Gastrocnemius medialis (tissue), 4 donors: ENCODE measurements around the gene APP. TPM values are rescaled to one million over a fixed set of nuclear protein-coding genes. Genes with fewer than 3 reads are reported as not detected.

ENCODE experiments used
- ATAC-seq, 2 donors: fragments of 150-250 bp; one replicate each; pipeline ENCODE4 v1.9.1; 2016
- DNase-seq, 2 donors: peaks; one replicate each; pipeline ENCODE4 v3.0.0-alpha.2; 2019
- H3K27ac ChIP-seq, 4 donors: fragments of 200-600 bp; sonication (generic); 1 replicate in 1 of 4; 2 replicates in 3 of 4; pipeline ENCODE4 v1.5.1; 2016 to 2018; ENCODE audit warnings: mild to moderate bottlenecking in 2 of 4, moderate library complexity in 1 of 4
- H3K27me3 ChIP-seq, 3 donors: fragments of 200-600 bp; sonication (generic) in 2 of 3; 1 replicate in 1 of 3; 2 replicates in 2 of 3; pipeline versions ENCODE4 v1.5.1 to v1.6.0; 2016 to 2019; ENCODE audit warnings: mild to moderate bottlenecking in 1 of 3, moderate library complexity in 1 of 3
- H3K36me3 ChIP-seq, 2 donors: fragments of 200-600 bp; sonication (generic) in 1 of 2; one replicate each; pipeline ENCODE4 v1.5.1; 2017 to 2018
- H3K4me1 ChIP-seq, 2 donors: fragments of 200-600 bp; sonication (generic) in 1 of 2; one replicate each; pipeline ENCODE4 v1.5.1; 2016 to 2017; ENCODE audit warnings: mild to moderate bottlenecking in 2 of 2
- H3K4me3 ChIP-seq, 4 donors: fragments of 200-600 bp; sonication (generic) in 3 of 4; 1 replicate in 1 of 4; 2 replicates in 3 of 4; pipeline ENCODE4 v1.5.1; 2016 to 2019; ENCODE audit warnings: mild to moderate bottlenecking in 2 of 4
- H3K9me3 ChIP-seq, 3 donors: fragments of 200-600 bp; sonication (generic) in 2 of 3; 1 replicate in 1 of 3; 2 replicates in 2 of 3; pipeline ENCODE4 v1.5.1; 2016 to 2019
- POLR2A ChIP-seq, 2 donors: fragments of 450-650 bp; IDR thresholded peaks; one replicate each; pipeline ENCODE4 v1.6.1; 2017; ENCODE audit warnings: antibody characterized with exemption in 2 of 2, mild to moderate bottlenecking in 2 of 2, moderate library complexity in 2 of 2
- in situ Hi-C, 4 donors: fragments of 200-750 bp; cut with MboI; loops; one replicate each; pipeline versions ENCODE4 v1.15.0 to v1.8.0; 2017; ENCODE audit warnings: low sequenced_read_pairs in 4 of 4
- intact Hi-C: fragments of 100-400 bp; cut with DNase I; formaldehyde crosslinking; loops from one replicate; pipeline ENCODE4 v1.15.1; 2023; ENCODE audit warnings: low total_unique reads
- total RNA-seq, 4 donors: library from RNA; depleted of rRNA; stranded (reverse); fragments of >200 nt; gene quantifications; one replicate each; pipeline versions ENCODE4 v1.1.0 to v1.2.3, GENCODE V29; 2016
- TF ChIP-seq, protein P1 (sequence below), 5 experiments: fragments of 450-650 bp in 3 of 5; fragments of 200-600 bp in 2 of 5; sonication (generic) in 2 of 5; IDR thresholded peaks in 4 of 5; conservative IDR thresholded peaks in 1 of 5; 1 replicate in 4 of 5; 2 replicates in 1 of 5; pipeline ENCODE4 v1.5.1; 2016 to 2019; ENCODE audit warnings: antibody characterized with exemption in 5 of 5, mild to moderate bottlenecking in 3 of 5, moderate library complexity in 3 of 5

Gene APP
- total RNA-seq, 4 donors from 2014 or later: 45.8 to 73.2 (median 70.1) TPM

DNA sequence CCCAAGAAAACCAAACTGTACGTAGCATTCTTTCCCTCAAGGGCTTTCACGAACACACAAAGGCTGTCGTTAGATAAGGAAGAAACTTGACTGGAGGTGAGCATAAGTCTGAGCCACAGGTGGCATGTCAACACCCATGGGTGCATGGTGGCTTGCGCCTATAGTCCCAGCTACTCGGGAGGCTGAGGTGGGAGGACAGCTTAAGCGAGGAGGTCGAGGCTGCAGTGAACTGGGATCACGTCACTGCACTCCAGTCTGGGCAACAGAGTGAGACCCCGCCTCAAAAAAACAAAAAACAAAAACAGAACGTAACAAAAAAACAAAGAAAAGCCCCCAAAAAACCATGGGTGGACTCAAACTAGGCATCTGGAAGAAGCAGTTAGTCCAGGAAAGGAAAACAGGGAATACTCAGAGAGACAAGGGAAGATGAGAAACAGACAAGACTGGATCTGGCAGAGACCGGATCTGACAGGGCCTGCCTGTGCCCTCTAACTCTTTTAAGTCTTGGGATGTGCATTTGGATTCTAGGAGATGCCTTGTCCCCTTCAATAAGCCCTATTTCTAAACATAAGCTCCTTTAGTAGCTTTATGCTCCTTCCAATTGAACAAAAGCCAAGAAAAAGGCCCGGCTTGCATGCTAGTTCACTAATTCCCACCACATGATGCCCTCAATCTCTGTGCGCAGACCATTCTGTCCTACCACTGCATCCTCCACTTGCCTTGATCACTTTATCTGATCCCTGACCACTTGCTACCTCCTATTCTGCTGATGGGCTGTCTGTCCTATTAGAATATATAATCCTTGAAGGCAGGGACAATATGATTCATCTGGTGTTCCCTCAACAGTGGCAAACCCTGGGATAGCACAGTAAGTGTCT, 73.8 kb downstream of the APP start:
- Histone ChIP-seq H3K27me3 (no peaks in the 10 kb centered on the region), H3K36me3 (no peaks in the 10 kb centered on the region), H3K27ac (no peak overlapping the region), H3K9me3 (no peaks in the 10 kb centered on the region), H3K4me3 (no peak overlapping the region), H3K4me1 (no peaks in the 10 kb centered on the region)
- DNase-seq (no peak), ATAC-seq (no peak)
- no peak for TF ChIP-seq POLR2A (IDR thresholded peaks at IDR 0.05)
- TF ChIP-seq, protein P1, sequence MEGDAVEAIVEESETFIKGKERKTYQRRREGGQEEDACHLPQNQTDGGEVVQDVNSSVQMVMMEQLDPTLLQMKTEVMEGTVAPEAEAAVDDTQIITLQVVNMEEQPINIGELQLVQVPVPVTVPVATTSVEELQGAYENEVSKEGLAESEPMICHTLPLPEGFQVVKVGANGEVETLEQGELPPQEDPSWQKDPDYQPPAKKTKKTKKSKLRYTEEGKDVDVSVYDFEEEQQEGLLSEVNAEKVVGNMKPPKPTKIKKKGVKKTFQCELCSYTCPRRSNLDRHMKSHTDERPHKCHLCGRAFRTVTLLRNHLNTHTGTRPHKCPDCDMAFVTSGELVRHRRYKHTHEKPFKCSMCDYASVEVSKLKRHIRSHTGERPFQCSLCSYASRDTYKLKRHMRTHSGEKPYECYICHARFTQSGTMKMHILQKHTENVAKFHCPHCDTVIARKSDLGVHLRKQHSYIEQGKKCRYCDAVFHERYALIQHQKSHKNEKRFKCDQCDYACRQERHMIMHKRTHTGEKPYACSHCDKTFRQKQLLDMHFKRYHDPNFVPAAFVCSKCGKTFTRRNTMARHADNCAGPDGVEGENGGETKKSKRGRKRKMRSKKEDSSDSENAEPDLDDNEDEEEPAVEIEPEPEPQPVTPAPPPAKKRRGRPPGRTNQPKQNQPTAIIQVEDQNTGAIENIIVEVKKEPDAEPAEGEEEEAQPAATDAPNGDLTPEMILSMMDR (IDR thresholded peaks at IDR 0.05 in 4 of 5, conservative IDR thresholded peaks at IDR 0.05 in 1 of 5): no peak
- in situ Hi-C loops: no loop called here
- intact Hi-C loops: no loop called here

DNA sequence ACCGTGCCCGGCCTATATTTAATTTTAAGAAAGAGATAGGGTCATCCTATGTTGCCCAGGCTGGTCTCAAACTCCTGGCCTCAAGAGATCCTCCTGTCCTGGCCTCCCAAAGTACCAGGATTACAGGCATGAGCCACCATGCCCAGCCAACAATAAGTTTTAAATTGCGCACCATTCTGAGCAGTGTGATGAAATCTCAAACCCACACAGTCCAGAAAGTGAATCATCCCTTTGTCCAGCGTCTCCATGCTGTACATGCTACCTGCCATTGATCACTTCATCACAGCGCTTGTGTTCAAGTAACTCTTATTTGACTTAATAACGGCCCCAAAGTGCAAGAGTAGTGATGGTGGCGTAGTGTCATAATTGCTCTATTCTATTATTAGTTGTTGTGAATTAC, 75.4 kb downstream of the APP start:
- in situ Hi-C loops: no loop called here
- intact Hi-C loops: no loop called here

DNA sequence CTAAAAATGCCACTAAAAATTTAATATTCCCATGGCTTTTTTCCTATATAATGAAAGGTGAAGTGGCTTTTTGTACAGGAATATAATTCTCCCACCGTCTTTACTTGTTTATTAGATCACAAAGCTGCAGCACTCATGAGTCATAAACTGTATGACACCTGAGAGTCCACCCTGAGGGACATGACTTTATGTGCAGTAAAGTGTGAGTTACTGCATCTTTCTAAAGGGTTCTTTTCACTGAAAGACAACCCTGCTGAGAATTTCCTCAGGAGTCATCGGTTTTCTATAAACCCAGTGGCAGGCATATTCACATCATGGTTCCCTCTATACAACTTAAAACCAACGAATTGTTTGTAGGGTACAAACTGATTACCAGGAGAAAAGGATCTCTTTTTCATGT, 77.4 kb downstream of the APP start:
- TF ChIP-seq POLR2A (IDR thresholded peaks at IDR 0.05): no peak
- TF ChIP-seq, protein P1 (IDR thresholded peaks at IDR 0.05 in 4 of 5, conservative IDR thresholded peaks at IDR 0.05 in 1 of 5): no peak
- Histone ChIP-seq H3K4me3 (no peak overlapping the region), H3K36me3 (no peaks in the 10 kb centered on the region), H3K27ac (no peak overlapping the region), H3K4me1 (no peaks in the 10 kb centered on the region), H3K9me3 (no peaks in the 10 kb centered on the region), H3K27me3 (no peaks in the 10 kb centered on the region)
- DNase-seq: no peak
- ATAC-seq: no peak
- intact Hi-C loops: no loop called here
- in situ Hi-C loops: no loop called here

More for the DNA sequence above, 75.4 kb downstream of the APP start:
- H3K4me1 ChIP-seq: no peaks in the 10 kb centered on the region
- TF ChIP-seq POLR2A (IDR thresholded peaks at IDR 0.05): no peak
- TF ChIP-seq, protein P1 (IDR thresholded peaks at IDR 0.05 in 4 of 5, conservative IDR thresholded peaks at IDR 0.05 in 1 of 5): no peak
- H3K9me3 ChIP-seq: no peaks in the 10 kb centered on the region
- no peaks in the 10 kb centered on the region for H3K27me3 ChIP-seq
- no peak for DNase-seq
- H3K4me3 ChIP-seq: no peak overlapping the region
- H3K27ac ChIP-seq: no peak overlapping the region
- H3K36me3 ChIP-seq: no peaks in the 10 kb centered on the region
- ATAC-seq: no peak

DNA sequence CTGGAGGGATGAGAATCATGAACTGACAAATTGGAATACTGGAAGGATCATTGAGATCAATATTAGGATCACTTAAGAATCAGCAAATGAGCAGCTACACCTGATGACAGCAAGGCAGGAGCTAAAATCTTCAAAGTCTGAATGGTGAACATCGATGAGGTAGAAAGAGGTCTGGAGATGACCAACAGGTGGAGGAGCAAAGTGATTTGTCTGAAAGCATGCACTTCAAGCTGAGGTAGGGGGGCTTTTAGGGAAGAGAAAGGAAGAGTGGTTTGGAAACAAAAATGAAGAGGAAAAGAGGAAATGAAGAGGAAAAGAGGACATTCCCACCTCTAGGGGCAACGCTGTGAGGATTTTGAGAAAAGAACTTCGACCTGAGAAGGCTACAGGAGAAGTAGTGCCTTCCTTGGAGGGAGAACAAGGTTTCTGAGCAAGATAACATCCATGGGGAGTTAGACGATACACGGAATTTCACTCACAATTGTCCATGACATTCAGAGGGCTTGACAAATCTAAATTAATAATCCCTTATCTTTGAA, 79.0 kb downstream of the APP start:
- Histone ChIP-seq H3K36me3 (no peaks in the 10 kb centered on the region), H3K27me3 (no peaks in the 10 kb centered on the region), H3K27ac (no peak overlapping the region), H3K4me3 (no peak overlapping the region), H3K4me1 (no peaks in the 10 kb centered on the region), H3K9me3 (no peaks in the 10 kb centered on the region)
- intact Hi-C loops (no loop called here), in situ Hi-C loops (no loop called here)
- TF ChIP-seq POLR2A (IDR thresholded peaks at IDR 0.05): no peak
- TF ChIP-seq, protein P1 (IDR thresholded peaks at IDR 0.05 in 4 of 5, conservative IDR thresholded peaks at IDR 0.05 in 1 of 5): no peak
- ATAC-seq (no peak), DNase-seq (no peak)
